Measurements from ENCODE around the gene ENTPD2. TPM values are rescaled to one million over a fixed set of nuclear protein-coding genes. Genes with fewer than 3 reads are reported as not detected.

The ENTPD2 gene
- total RNA-seq, 1 experiment from 2014 or later = 8.3 TPM

- TF ChIP-seq FOXP4 (CRISPR knock-in tag; IDR thresholded peaks at IDR 0.05) = no peak
- no peak for TF ChIP-seq GTF2I (CRISPR knock-in tag; conservative IDR thresholded peaks at IDR 0.05)
- no peak for TF ChIP-seq ZNF423 (CRISPR knock-in tag; IDR thresholded peaks at IDR 0.05)
- TF ChIP-seq JAZF1 (CRISPR knock-in tag; IDR thresholded peaks at IDR 0.05) = no peak
- TF ChIP-seq ATF1 (CRISPR knock-in tag; IDR thresholded peaks at IDR 0.05) = no peak
- TF ChIP-seq PREB (CRISPR knock-in tag; IDR thresholded peaks at IDR 0.05; ENCODE audit: borderline replicate concordance) = no peak
- TF ChIP-seq ZMAT4 (CRISPR knock-in tag; IDR thresholded peaks at IDR 0.05) = no peak
- no peak for TF ChIP-seq EMX1 (CRISPR knock-in tag; IDR thresholded peaks at IDR 0.05)
These were observed 46.0 kb downstream of the ENTPD2 start (continued) for GRCh38 chr9:137007816-137008270.

GRCh38 chr9:137007108-137007815 is 46.6 kb downstream of the ENTPD2 start:
- no peak for TF ChIP-seq TCF7 (CRISPR knock-in tag; IDR thresholded peaks at IDR 0.05; ENCODE audit: low read depth)
- no peak for TF ChIP-seq ETV6 (CRISPR knock-in tag; IDR thresholded peaks at IDR 0.05)
- no peak for TF ChIP-seq E2F5 (CRISPR knock-in tag; IDR thresholded peaks at IDR 0.05)
- TF ChIP-seq ZNF263 (CRISPR knock-in tag; IDR thresholded peaks at IDR 0.05; ENCODE audit: low read depth) = no peak
- no peak for TF ChIP-seq JAZF1 (CRISPR knock-in tag; IDR thresholded peaks at IDR 0.05)
- TF ChIP-seq ZNF232 (CRISPR knock-in tag; IDR thresholded peaks at IDR 0.05) = no peak
- no peak for TF ChIP-seq ESRRA (CRISPR knock-in tag; IDR thresholded peaks at IDR 0.05; ENCODE audit: borderline replicate concordance)
- TF ChIP-seq NFYB (CRISPR knock-in tag; conservative IDR thresholded peaks at IDR 0.05; ENCODE audit: low read depth) = no peak
- TF ChIP-seq ZNF396 (CRISPR knock-in tag; IDR thresholded peaks at IDR 0.05; ENCODE audit: borderline replicate concordance) = no peak
- no peak for TF ChIP-seq GRHL2 (CRISPR knock-in tag; IDR thresholded peaks at IDR 0.05; ENCODE audit: insufficient replicate concordance, severe bottlenecking)
- TF ChIP-seq IRF2 (CRISPR knock-in tag; IDR thresholded peaks at IDR 0.05; ENCODE audit: borderline replicate concordance, low read depth) = no peak
- no peak for TF ChIP-seq AFF4 (CRISPR knock-in tag; IDR thresholded peaks at IDR 0.05; ENCODE audit: borderline replicate concordance)
- TF ChIP-seq ZNF317 (CRISPR knock-in tag; IDR thresholded peaks at IDR 0.05; ENCODE audit: borderline replicate concordance, low read depth) = no peak
- TF ChIP-seq ZNF138 (CRISPR knock-in tag; conservative IDR thresholded peaks at IDR 0.05) = no peak
- TF ChIP-seq ZNF219 (CRISPR knock-in tag; IDR thresholded peaks at IDR 0.05; ENCODE audit: borderline replicate concordance) = no peak
- no peak for TF ChIP-seq ZNF281 (CRISPR knock-in tag; IDR thresholded peaks at IDR 0.05)
- TF ChIP-seq JUN (CRISPR knock-in tag; IDR thresholded peaks at IDR 0.05) = no peak
- no peak for TF ChIP-seq OVOL2 (CRISPR knock-in tag; IDR thresholded peaks at IDR 0.05; ENCODE audit: borderline replicate concordance)
- no peak for TF ChIP-seq ELF4 (CRISPR knock-in tag; IDR thresholded peaks at IDR 0.05; ENCODE audit: low read depth)
- no peak for ATAC-seq
- Mint-ChIP-seq H3K36me3 (peaks cover 6% of the 10 kb centered on the region; the same call in 1 of the 2 replicates), H3K4me3 (no peak overlapping the region), H3K4me1 (no peaks in the 10 kb centered on the region), H3K27me3 (ENCODE audit: low read depth) (peaks cover 6% of the 10 kb centered on the region; the same call in 1 of the 2 replicates), H3K27ac (no peak overlapping the region), H3K9me3 (peaks cover 8% of the 10 kb centered on the region)
- DNase-seq (ENCODE audit: low spot score) = no peak
- ChIA-PET CTCF (interaction anchor here (1.0 to 1.4 kb wide), 3 partner anchors 19 to 27 kb away, joined by 3 to 9 read pairs (median 3); no protein-coding TSS in a partner anchor), POLR2A (no interaction called here)
